HEK293 (cell line): ENCODE measurements around the gene E4F1.

ENCODE experiments used
- CTCF ChIA-PET: fragments of 350-600 bp; formaldehyde crosslinking; extraction: SDS; loops from one replicate; lab custom pipeline; 2021; ENCODE audit warnings: antibody characterized with exemption; lab: Yijun Ruan, JAX
- POLR2A ChIA-PET: fragments of 300-600 bp; formaldehyde crosslinking; extraction: SDS; loops from one replicate; lab custom pipeline; 2020; ENCODE audit warnings: antibody characterized with exemption, inconsistent platforms; lab: Yijun Ruan, JAX
- H3K27ac ChIP-seq: fragments of 200-500 bp; sonication (Bioruptor generic); 2 replicates; pipeline ENCODE4 v1.5.1; 2014; ENCODE audit warnings: low read depth, low read length, control low read depth, inconsistent platforms; ENCODE audit errors: extremely low read depth
- H3K36me3 ChIP-seq, 2 experiments: fragments of 200-500 bp in 1 of 2; sonication (Bioruptor generic) in 1 of 2; 1 replicate in 1 of 2; 2 replicates in 1 of 2; pipeline ENCODE4 v1.5.1; 2014 to 2017; ENCODE audit warnings: inconsistent platforms in 2 of 2, low read length in 2 of 2; ENCODE audit not compliant: control insufficient read depth in 2 of 2, insufficient read depth in 1 of 2
- H3K4me1 ChIP-seq: fragments of 200-500 bp; sonication (Bioruptor generic); 2 replicates; pipeline ENCODE4 v1.5.1; 2014; ENCODE audit warnings: mild to moderate bottlenecking, low read length, inconsistent platforms; ENCODE audit not compliant: control insufficient read depth, insufficient read depth
- H3K4me3 ChIP-seq: 2 replicates; pipeline ENCODE4 v1.5.1; 2011; ENCODE audit warnings: low read depth, mild to moderate bottlenecking, control low read depth, low read length, moderate library complexity
- H3K9me3 ChIP-seq: fragments of 200-500 bp; sonication (Bioruptor generic); 2 replicates; pipeline ENCODE4 v1.5.1; 2014; ENCODE audit warnings: low read depth, low read length, inconsistent platforms; ENCODE audit not compliant: control insufficient read depth, insufficient read depth
- EGR2 ChIP-seq: fragments of 450-650 bp; formaldehyde crosslinking; IDR thresholded peaks from 2 replicates; pipeline ENCODE4 v1.5.1; 2016; ENCODE audit warnings: low read depth, missing biosample characterization, missing genetic modification characterization
- ELK4 ChIP-seq: IDR thresholded peaks from 2 replicates; pipeline ENCODE4 v1.6.1; 2011; ENCODE audit warnings: mild to moderate bottlenecking, low read depth, low read length, borderline replicate concordance
- MZF1 ChIP-seq: fragments of 450-650 bp; formaldehyde crosslinking; IDR thresholded peaks from 2 replicates; pipeline ENCODE4 v1.5.1; 2017; ENCODE audit warnings: missing biosample characterization, missing genetic modification characterization, borderline replicate concordance
- SALL2 ChIP-seq: fragments of 450-650 bp; formaldehyde crosslinking; IDR thresholded peaks from 2 replicates; pipeline ENCODE4 v1.5.0; 2017; ENCODE audit warnings: missing biosample characterization, mild to moderate bottlenecking, missing genetic modification characterization, borderline replicate concordance
- ZFP41 ChIP-seq: fragments of 450-650 bp; formaldehyde crosslinking; IDR thresholded peaks from 2 replicates; pipeline ENCODE4 v1.5.1; 2016; ENCODE audit warnings: missing biosample characterization, missing genetic modification characterization, borderline replicate concordance
- ZNF112 ChIP-seq: fragments of 450-650 bp; formaldehyde crosslinking; IDR thresholded peaks from 2 replicates; pipeline ENCODE4 v1.5.0; 2017; ENCODE audit warnings: missing biosample characterization, missing genetic modification characterization
- ZNF121 ChIP-seq: fragments of 450-650 bp; formaldehyde crosslinking; IDR thresholded peaks from 2 replicates; pipeline ENCODE4 v1.5.1; 2016; ENCODE audit warnings: missing biosample characterization, missing genetic modification characterization
- ZNF132 ChIP-seq: fragments of 450-650 bp; formaldehyde crosslinking; IDR thresholded peaks from 2 replicates; pipeline ENCODE4 v1.5.1; 2017; ENCODE audit warnings: missing biosample characterization, missing genetic modification characterization, borderline replicate concordance
- ZNF280C ChIP-seq: fragments of 450-650 bp; formaldehyde crosslinking; IDR thresholded peaks from 2 replicates; pipeline ENCODE4 v1.5.1; 2016; ENCODE audit warnings: missing biosample characterization, missing genetic modification characterization
- ZNF335 ChIP-seq: fragments of 450-650 bp; formaldehyde crosslinking; conservative IDR thresholded peaks from 2 replicates; pipeline ENCODE4 v1.5.1; 2016; ENCODE audit warnings: missing biosample characterization, missing genetic modification characterization
- ZNF354C ChIP-seq: fragments of 450-650 bp; formaldehyde crosslinking; IDR thresholded peaks from 2 replicates; pipeline ENCODE4 v1.5.1; 2016; ENCODE audit warnings: missing biosample characterization, missing genetic modification characterization, low read depth, borderline replicate concordance
- ZNF404 ChIP-seq: fragments of 450-650 bp; formaldehyde crosslinking; IDR thresholded peaks from 2 replicates; pipeline ENCODE4 v1.5.1; 2017; ENCODE audit warnings: missing biosample characterization, missing genetic modification characterization
- ZNF416 ChIP-seq: fragments of 450-650 bp; formaldehyde crosslinking; IDR thresholded peaks from 2 replicates; pipeline ENCODE4 v1.5.1; 2016; ENCODE audit warnings: missing biosample characterization, missing genetic modification characterization
- ZNF48 ChIP-seq: fragments of 450-650 bp; formaldehyde crosslinking; IDR thresholded peaks from 2 replicates; pipeline ENCODE4 v1.5.1; 2016; ENCODE audit warnings: missing biosample characterization, missing genetic modification characterization
- ZNF561 ChIP-seq: fragments of 450-650 bp; IDR thresholded peaks from 2 replicates; pipeline ENCODE4 v1.5.1; 2018; ENCODE audit warnings: missing biosample characterization, missing genetic modification characterization, borderline replicate concordance
- ZNF596 ChIP-seq: fragments of 450-650 bp; IDR thresholded peaks from 2 replicates; pipeline ENCODE4 v1.5.0; 2018; ENCODE audit warnings: missing biosample characterization, mild to moderate bottlenecking, missing genetic modification characterization, moderate library complexity
- ZNF626 ChIP-seq: fragments of 450-650 bp; sonication (Bioruptor Pico); formaldehyde crosslinking; IDR thresholded peaks from 2 replicates; pipeline ENCODE4 v1.5.1; 2018; ENCODE audit warnings: missing biosample characterization, missing genetic modification characterization, inconsistent platforms
- ZNF645 ChIP-seq: fragments of 450-650 bp; formaldehyde crosslinking; IDR thresholded peaks from 2 replicates; pipeline ENCODE4; 2016; ENCODE audit warnings: missing biosample characterization, missing genetic modification characterization
- ZXDB ChIP-seq: fragments of 450-650 bp; formaldehyde crosslinking; IDR thresholded peaks from 2 replicates; pipeline ENCODE4 v1.5.1; 2016; ENCODE audit warnings: missing biosample characterization, missing genetic modification characterization
- TF ChIP-seq, protein P1 (sequence below): fragments of 450-650 bp; formaldehyde crosslinking; IDR thresholded peaks from 2 replicates; pipeline ENCODE4 v1.5.1; 2017; ENCODE audit warnings: missing biosample characterization, missing genetic modification characterization
- TF ChIP-seq, protein P2 (sequence below): fragments of 450-650 bp; formaldehyde crosslinking; optimal IDR thresholded peaks from 2 replicates; pipeline ENCODE3; 2016; ENCODE audit warnings: missing biosample characterization, mild to moderate bottlenecking, missing genetic modification characterization

E4F1 gene

GRCh38 chr16:2226918-2227317 lies 3.5 kb downstream of the E4F1 start:
- ChIA-PET POLR2A (interaction anchor here (0.6 to 3.9 kb wide), 6 partner anchors 9 to 71 kb away, joined by 3 to 17 read pairs (median 6); partner anchors contain the start of genes DNASE1L2, ECI1, MLST8 and TRAF7), CTCF (no interaction called here)
- Histone ChIP-seq H3K27ac (no peak overlapping the region), H3K4me3 (no peak overlapping the region), H3K9me3 (no peaks in the 10 kb centered on the region), H3K4me1 (0 out of 2 replicates have a peak, but pooled peaks cover 2% of the 10 kb centered on the region), H3K36me3 (peaks cover 0 to 54% of the 10 kb centered on the region in 2 experiments; a peak in 2 of 3 replicates)
- TF ChIP-seq ZNF280C (tag by site-specific recombination) (no peak), ZNF121 (peak; percentile 94)

DNA sequence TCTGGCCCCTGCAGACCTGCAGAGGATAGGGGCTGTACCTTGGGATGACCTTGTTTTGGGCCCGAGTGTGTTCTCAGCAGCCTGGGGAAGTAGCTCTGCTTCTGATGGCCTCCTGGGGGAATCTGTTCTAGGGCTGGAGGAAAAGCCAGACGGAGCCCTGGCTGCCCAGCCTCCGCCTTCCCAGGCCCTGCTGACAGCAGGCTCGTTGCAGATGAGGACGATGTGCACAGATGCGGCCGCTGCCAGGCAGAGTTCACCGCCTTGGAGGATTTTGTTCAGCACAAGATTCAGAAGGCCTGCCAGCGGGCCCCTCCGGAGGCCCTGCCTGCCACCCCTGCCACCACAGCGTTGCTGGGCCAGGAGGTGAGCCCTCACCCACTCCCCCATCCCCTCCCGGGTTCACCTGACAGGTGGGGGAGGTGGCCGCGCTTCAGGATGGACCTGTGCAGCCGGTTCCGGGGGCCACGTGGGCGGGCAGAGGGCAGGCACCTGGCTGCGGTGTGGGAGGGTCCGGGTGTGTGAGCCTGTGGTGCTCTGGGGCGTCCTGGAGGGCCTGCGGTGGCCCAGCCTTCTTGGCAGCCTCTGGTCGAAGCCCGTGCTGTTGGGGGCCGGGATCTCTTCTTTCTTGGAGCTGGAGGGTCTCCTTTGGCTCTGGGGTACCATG lies 4.9 kb downstream of the E4F1 start:
- ChIA-PET CTCF (no interaction called here), POLR2A (interaction anchor here (3.9 kb wide), 1 partner anchor 8 kb away, joined by 17 read pairs; the partner anchor contains the start of gene DNASE1L2)
- H3K36me3 ChIP-seq, result peaks cover 0 to 68% of the 10 kb centered on the region in 2 experiments; a peak in 2 of 3 replicates
- no peak overlapping the region for H3K4me3 ChIP-seq
- 0 out of 2 replicates have a peak, but pooled peaks cover 2% of the 10 kb centered on the region for H3K4me1 ChIP-seq
- H3K9me3 ChIP-seq, result no peaks in the 10 kb centered on the region
- 0 out of 2 replicates have a peak overlapping the region, but pooled peaks have one; percentile 16 for H3K27ac ChIP-seq
- TF ChIP-seq ZNF132 (tag by site-specific recombination) (no peak), ZNF596 (no peak), MZF1 (no peak), ZNF48 (tag by site-specific recombination) (no peak)
- TF ChIP-seq, all 188 proteins: peak for 0

- CTCF ChIA-PET, result no interaction called here
- H3K36me3 ChIP-seq, result peaks cover 0 to 76% of the 10 kb centered on the region in 2 experiments; a peak in 2 of 3 replicates
- POLR2A ChIA-PET, result no interaction called here
- no peak for TF ChIP-seq ZNF112 (tag by site-specific recombination)
- TF ChIP-seq ZNF561 (tag by site-specific recombination), result no peak
- TF ChIP-seq ZFP41 (tag by site-specific recombination), result no peak
- no peak for TF ChIP-seq ELK4
- TF ChIP-seq ZNF645 (tag by site-specific recombination), result no peak
- no peak for TF ChIP-seq ZNF626 (tag by site-specific recombination)
- TF ChIP-seq ZNF335 (tag by site-specific recombination), result no peak
- no peak for TF ChIP-seq SALL2
- no peak for TF ChIP-seq EGR2 (tag by site-specific recombination)
- TF ChIP-seq, protein P1, sequence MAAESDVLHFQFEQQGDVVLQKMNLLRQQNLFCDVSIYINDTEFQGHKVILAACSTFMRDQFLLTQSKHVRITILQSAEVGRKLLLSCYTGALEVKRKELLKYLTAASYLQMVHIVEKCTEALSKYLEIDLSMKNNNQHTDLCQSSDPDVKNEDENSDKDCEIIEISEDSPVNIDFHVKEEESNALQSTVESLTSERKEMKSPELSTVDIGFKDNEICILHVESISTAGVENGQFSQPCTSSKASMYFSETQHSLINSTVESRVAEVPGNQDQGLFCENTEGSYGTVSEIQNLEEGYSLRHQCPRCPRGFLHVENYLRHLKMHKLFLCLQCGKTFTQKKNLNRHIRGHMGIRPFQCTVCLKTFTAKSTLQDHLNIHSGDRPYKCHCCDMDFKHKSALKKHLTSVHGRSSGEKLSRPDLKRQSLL (tag by site-specific recombination), result no peak
- TF ChIP-seq ZNF280C (tag by site-specific recombination), result no peak
- no peak for TF ChIP-seq ZNF416
- TF ChIP-seq ZNF354C (tag by site-specific recombination), result no peak
- TF ChIP-seq ZXDB (tag by site-specific recombination), result no peak
- TF ChIP-seq ZNF404, result no peak
- TF ChIP-seq, protein P2, sequence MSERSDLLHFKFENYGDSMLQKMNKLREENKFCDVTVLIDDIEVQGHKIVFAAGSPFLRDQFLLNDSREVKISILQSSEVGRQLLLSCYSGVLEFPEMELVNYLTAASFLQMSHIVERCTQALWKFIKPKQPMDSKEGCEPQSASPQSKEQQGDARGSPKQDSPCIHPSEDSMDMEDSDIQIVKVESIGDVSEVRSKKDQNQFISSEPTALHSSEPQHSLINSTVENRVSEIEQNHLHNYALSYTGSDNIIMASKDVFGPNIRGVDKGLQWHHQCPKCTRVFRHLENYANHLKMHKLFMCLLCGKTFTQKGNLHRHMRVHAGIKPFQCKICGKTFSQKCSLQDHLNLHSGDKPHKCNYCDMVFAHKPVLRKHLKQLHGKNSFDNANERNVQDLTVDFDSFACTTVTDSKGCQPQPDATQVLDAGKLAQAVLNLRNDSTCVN (tag by site-specific recombination), result no peak
- TF ChIP-seq, all 188 proteins: peak for 0
- H3K27ac ChIP-seq, result no peak overlapping the region
- 0 out of 2 replicates have a peak, but pooled peaks cover 2% of the 10 kb centered on the region for H3K4me1 ChIP-seq
- H3K9me3 ChIP-seq, result no peaks in the 10 kb centered on the region
- H3K4me3 ChIP-seq, result no peak overlapping the region
These were observed 5.7 kb downstream of the E4F1 start for GRCh38 chr16:2229091-2229490.
